Stimulated activated naive CD8-positive, alpha-beta T cell treated with anti-CD3 and anti-CD28 coated beads, Interleukin-15, Interleukin-2, amounts not matched to agents 100 ng/mL and 50 ng/mL, for 24 hours (primary cell): Measurements from ENCODE around the gene NASP.

ENCODE experiments used
- H3K27ac Mint-ChIP-seq: one replicate; pipeline ENCODE4 v1.8.0; 2021; ENCODE audit warnings: mild to moderate bottlenecking, mixed read lengths
- H3K27me3 Mint-ChIP-seq: one replicate; pipeline ENCODE4 v1.8.0; 2021; ENCODE audit warnings: mixed read lengths
- H3K36me3 Mint-ChIP-seq: one replicate; pipeline ENCODE4 v1.8.0; 2021; ENCODE audit warnings: low read depth, mixed read lengths
- H3K4me1 Mint-ChIP-seq: one replicate; pipeline ENCODE4 v1.8.0; 2021; ENCODE audit warnings: low read depth, mixed read lengths
- H3K4me3 Mint-ChIP-seq: one replicate; pipeline ENCODE4 v1.8.0; 2021; ENCODE audit warnings: mild to moderate bottlenecking, mixed read lengths
- H3K9me3 Mint-ChIP-seq: one replicate; pipeline ENCODE4 v1.8.0; 2021; ENCODE audit warnings: mixed read lengths

Gene NASP

GRCh38 chr1:45621895-45622523 lies 38.2 kb downstream of the NASP start:
- peaks cover 3% of the 10 kb centered on the region for H3K4me1 Mint-ChIP-seq
- no peak overlapping the region for H3K27ac Mint-ChIP-seq
- H3K4me3 Mint-ChIP-seq = no peak overlapping the region
- H3K36me3 Mint-ChIP-seq = peaks cover 36% of the 10 kb centered on the region
- H3K27me3 Mint-ChIP-seq = no peaks in the 10 kb centered on the region
- H3K9me3 Mint-ChIP-seq = no peaks in the 10 kb centered on the region

DNA sequence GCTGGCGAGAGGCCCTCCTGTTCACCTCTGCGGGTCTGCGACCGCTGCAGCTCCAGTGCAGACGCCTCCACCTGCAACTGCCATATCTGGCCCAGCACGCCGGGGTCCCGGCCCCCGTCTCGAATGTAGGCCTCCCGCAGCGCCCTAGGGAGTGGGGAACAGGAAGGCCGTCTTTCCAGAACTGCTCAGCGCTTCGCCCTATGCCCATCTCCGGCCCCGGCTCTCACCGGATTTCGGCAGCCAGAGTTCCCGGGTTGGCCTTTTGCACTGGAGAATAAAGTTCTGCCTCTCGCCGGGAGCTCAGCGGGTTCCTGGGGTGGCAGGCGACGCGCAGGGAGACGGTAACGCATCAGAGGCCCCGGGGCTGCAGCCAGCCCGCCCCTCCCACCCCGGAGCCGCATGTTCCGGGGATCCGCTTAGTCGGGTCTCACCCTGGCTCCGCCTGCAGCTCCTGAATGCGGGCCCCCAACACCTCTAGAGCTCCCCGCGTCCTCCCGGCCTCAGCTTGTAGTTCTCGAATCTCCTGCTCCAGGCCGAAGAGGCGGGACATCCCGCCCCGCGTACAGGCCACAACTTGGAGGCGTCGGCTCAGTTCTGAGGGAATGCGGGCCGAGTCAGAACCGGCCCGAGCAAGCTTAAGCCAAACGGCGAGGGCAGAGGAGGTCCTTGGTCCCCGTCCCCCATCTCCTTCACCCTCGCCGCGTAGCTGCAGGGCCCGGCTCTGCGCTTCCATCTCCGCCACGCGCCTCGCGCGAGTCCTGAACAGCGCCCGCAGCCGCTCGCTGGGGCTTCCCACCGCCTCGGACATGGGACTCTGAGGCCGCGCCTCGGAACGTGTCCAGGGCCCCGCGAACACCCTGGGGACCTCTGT lies 38.9 kb downstream of the NASP start:
- Mint-ChIP-seq H3K27me3 (no peaks in the 10 kb centered on the region), H3K4me1 (no peaks in the 10 kb centered on the region), H3K27ac (no peak overlapping the region), H3K4me3 (no peak overlapping the region), H3K36me3 (peaks cover 37% of the 10 kb centered on the region), H3K9me3 (no peaks in the 10 kb centered on the region)

DNA sequence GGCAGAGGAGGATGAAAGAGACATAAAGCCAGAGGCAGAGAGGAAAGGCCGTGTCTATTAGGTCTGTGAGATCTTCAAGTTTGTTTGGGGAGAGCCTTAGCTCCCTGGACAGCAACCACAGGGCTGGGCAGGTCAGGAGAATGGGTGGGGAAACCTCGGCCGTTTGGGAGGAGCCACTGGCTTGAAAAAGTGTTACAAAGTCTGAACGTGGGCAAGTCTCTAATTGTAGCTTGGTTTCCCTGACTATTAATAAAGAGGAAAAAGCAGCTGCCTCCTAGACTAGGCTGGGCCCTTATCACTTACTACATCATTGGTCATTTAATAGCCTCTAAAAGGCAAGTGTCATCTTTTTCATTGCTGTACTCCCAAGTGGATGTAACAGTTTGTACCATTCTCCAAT lies 40.1 kb downstream of the NASP start, which contains the start of gene CCDC17:
Gene CCDC17, minus strand, starts transcription at position 83 of the 400 bp plus-strand sequence. CDS start 145 bp downstream, outside the sequence.
- peak within 1 kb of the TSS; percentile 52 for H3K27ac Mint-ChIP-seq
- no peaks in the 10 kb centered on the region for H3K27me3 Mint-ChIP-seq
- no peaks in the 10 kb centered on the region for H3K4me1 Mint-ChIP-seq
- H3K4me3 Mint-ChIP-seq = no peak within 1 kb of the TSS
- H3K36me3 Mint-ChIP-seq = peaks cover 36% of the 10 kb centered on the region
- H3K9me3 Mint-ChIP-seq = no peaks in the 10 kb centered on the region

- H3K4me3 Mint-ChIP-seq = no peak overlapping the region
- no peak overlapping the region for H3K27ac Mint-ChIP-seq
- H3K9me3 Mint-ChIP-seq = no peaks in the 10 kb centered on the region
- H3K27me3 Mint-ChIP-seq = no peaks in the 10 kb centered on the region
- no peaks in the 10 kb centered on the region for H3K4me1 Mint-ChIP-seq
- peaks cover 59% of the 10 kb centered on the region for H3K36me3 Mint-ChIP-seq
These were observed 45.2 kb downstream of the NASP start for GRCh38 chr1:45629035-45629434.

DNA sequence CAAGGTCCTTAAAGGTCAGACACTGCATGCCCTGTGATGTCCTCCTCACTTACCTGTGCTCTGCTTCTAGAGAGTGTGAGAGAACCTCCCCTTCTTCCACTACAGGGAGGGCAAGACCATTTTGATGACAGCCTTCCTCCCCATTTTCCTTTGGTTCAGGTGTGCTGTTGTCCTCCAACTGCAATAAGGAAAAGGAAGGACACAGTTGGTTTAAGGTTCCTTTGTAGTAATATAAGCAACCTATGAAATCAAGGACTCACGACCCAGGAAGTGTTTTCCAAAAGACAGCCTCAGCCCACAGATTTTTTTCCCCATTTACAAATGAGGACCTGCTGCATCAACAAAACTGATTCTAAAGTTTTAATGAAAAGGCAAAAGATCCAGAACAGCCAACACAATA lies 46.6 kb downstream of the NASP start:
- Mint-ChIP-seq H3K9me3 (no peaks in the 10 kb centered on the region), H3K27ac (peak overlapping the region; percentile 43), H3K4me1 (no peaks in the 10 kb centered on the region), H3K4me3 (no peak overlapping the region), H3K36me3 (peaks cover 53% of the 10 kb centered on the region), H3K27me3 (no peaks in the 10 kb centered on the region)

- Mint-ChIP-seq H3K36me3 (peaks cover 25% of the 10 kb centered on the region), H3K27ac (no peak overlapping the region), H3K27me3 (no peaks in the 10 kb centered on the region), H3K4me1 (no peaks in the 10 kb centered on the region), H3K9me3 (no peaks in the 10 kb centered on the region), H3K4me3 (no peak overlapping the region)
These were observed 51.4 kb downstream of the NASP start for GRCh38 chr1:45635211-45635610.

DNA sequence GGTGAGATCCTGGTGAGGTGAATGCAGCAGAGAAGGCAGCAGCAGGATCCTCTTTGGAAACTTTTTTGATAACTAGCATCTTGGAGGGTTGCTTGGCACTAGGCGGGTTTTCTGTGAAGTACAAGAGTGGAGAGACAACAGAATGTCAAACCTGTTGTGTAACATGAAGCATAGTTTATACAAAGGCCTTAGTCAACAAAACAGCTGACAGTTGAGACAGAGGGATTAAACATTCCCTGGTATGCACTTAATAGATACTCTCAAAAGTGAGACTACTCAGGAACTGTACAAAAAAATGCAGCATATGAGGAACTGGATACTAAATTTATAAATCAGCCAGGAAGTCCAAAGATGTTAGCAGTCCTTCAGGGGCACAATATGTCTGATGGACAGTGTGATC lies 56.5 kb downstream of the NASP start:
- peak overlapping the region; percentile 40 for H3K27ac Mint-ChIP-seq

DNA sequence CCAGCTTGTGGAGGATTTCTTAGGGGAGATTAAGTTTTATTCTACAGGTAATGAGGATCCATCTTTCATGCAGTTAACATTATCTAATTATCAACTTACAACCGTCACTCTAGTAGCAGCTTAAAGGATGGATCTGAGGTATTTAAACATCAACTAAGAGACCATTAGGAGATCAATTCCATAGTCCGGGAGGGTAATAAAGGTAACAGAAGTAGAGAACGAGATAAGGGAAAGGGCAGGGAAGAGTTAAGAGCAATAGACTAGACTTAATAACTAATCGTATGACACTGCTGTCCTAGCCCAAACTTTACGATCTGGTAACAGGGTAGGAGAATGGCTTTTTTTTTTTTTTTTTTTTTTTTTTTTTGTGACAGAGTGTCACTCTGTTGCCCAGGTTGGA lies 59.5 kb downstream of the NASP start:
- no peak overlapping the region for H3K4me3 Mint-ChIP-seq
- no peaks in the 10 kb centered on the region for H3K9me3 Mint-ChIP-seq
- no peaks in the 10 kb centered on the region for H3K27me3 Mint-ChIP-seq
- peaks cover 17% of the 10 kb centered on the region for H3K36me3 Mint-ChIP-seq
- no peak overlapping the region for H3K27ac Mint-ChIP-seq
- H3K4me1 Mint-ChIP-seq = peaks cover 7% of the 10 kb centered on the region

More for the DNA sequence above, 56.5 kb downstream of the NASP start:
- no peak overlapping the region for H3K4me3 Mint-ChIP-seq
- peaks cover 14% of the 10 kb centered on the region for H3K36me3 Mint-ChIP-seq
- no peaks in the 10 kb centered on the region for H3K27me3 Mint-ChIP-seq
- H3K4me1 Mint-ChIP-seq = peaks cover 2% of the 10 kb centered on the region
- no peaks in the 10 kb centered on the region for H3K9me3 Mint-ChIP-seq

- no peak overlapping the region for H3K27ac Mint-ChIP-seq
These were observed 60.1 kb downstream of the NASP start for GRCh38 chr1:45643978-45644377.

DNA sequence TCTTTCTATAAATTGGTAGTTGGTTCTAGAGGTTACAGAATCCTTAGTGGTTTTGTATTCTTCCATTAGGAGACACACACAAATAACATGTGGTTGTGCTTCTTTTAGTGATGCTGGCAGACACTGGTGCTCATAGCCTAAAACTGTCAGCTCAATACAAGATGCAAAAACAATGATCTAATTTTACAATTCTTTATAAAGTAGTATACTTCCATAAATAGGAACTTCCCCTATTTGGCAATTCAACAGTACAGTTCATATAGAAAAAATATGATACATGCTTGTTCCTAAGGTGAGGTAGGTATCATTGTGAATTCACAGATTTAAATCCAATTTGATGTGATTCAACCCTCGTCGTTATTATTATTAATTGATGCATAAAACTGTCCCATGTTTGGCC lies 60.8 kb downstream of the NASP start:
- Mint-ChIP-seq H3K36me3 (peaks cover 27% of the 10 kb centered on the region), H3K27me3 (no peaks in the 10 kb centered on the region), H3K27ac (no peak overlapping the region), H3K9me3 (no peaks in the 10 kb centered on the region), H3K4me1 (peaks cover 7% of the 10 kb centered on the region), H3K4me3 (no peak overlapping the region)

More at GRCh38 chr1:45643978-45644377, 60.1 kb downstream of the NASP start:
- H3K4me3 Mint-ChIP-seq = no peak overlapping the region
- no peaks in the 10 kb centered on the region for H3K9me3 Mint-ChIP-seq
- peaks cover 7% of the 10 kb centered on the region for H3K4me1 Mint-ChIP-seq
- H3K27me3 Mint-ChIP-seq = no peaks in the 10 kb centered on the region
- H3K36me3 Mint-ChIP-seq = peaks cover 20% of the 10 kb centered on the region

DNA sequence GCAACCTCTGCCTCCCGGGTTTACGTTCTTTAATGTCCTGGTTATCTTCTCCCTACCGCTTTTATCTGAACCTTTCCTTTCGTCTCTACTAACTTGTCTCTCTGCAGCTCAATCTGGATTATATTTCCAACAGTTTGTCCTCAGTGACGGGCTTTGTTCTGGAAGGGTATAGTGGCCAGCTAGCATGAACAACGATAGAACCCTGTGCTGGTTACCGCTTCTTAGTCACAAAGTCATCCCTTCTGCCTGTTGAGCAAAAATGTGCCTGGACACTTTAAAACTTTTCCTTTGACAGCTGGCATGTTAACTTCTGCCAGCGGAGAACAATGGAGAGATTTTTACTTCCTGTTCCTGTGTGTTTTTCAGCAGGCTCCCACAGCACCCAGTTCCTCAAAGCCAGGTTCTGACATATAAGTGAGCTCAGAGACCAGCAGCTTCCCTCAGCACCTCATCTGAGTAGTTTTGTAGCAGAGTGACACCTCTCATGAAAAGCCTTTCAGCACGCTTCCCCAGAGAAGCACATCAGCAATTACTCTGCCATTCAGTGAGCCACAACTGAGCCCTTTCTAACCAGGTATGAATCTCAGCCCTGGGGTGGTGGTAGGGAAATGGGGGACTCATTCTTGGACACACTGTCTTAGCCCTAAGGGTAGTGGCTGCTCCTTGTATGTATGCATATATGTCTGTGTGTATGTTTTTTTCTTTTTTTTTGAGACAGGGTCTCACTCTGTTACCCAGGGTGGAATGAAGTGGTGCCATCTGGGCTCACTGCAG lies 63.6 kb downstream of the NASP start:
- no peak overlapping the region for H3K27ac Mint-ChIP-seq
- peaks cover 44% of the 10 kb centered on the region for H3K36me3 Mint-ChIP-seq
- peaks cover 7% of the 10 kb centered on the region for H3K4me1 Mint-ChIP-seq
- H3K4me3 Mint-ChIP-seq = no peak overlapping the region
- no peaks in the 10 kb centered on the region for H3K27me3 Mint-ChIP-seq
- H3K9me3 Mint-ChIP-seq = no peaks in the 10 kb centered on the region

DNA sequence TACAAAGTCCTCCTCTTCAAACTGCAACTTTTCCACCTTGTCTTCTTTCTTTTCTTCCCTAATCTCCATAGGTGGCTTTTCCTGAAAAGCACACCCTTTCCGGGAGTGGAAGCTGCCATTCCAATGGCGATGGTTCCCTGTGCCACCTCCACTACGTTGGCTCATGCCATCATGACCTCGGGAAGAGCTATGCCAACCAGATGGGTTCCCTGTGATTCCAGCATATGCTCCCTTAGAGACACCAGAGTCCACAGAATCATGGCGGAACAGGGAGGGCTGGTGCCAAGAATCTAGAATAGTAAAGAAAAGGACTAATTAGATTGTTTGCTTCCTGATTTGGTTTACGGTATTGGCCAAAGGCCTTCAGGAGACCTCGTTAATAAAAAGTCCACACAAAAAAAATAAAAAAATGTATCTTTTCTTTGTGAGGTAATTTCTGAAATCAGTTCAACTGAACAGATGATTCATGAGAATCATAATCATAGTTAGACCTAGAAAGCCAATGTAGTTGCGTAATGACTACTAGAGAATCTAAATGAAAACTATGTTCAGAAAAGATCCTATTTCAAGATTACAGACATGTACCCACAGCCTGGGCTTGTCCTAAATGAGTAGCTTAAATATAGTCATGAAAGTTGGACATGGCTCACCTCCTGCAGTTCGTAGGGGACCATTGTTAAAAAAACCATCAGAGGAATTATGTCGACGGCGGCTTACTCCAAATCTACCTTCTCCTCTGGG lies 70.9 kb downstream of the NASP start:
- Mint-ChIP-seq H3K27ac (no peak overlapping the region), H3K9me3 (no peaks in the 10 kb centered on the region), H3K27me3 (no peaks in the 10 kb centered on the region), H3K4me3 (no peak overlapping the region), H3K4me1 (peaks cover 6% of the 10 kb centered on the region), H3K36me3 (peaks cover 87% of the 10 kb centered on the region)

- peaks cover 83% of the 10 kb centered on the region for H3K36me3 Mint-ChIP-seq
- peaks cover 6% of the 10 kb centered on the region for H3K4me1 Mint-ChIP-seq
- H3K27ac Mint-ChIP-seq = no peak overlapping the region
- no peaks in the 10 kb centered on the region for H3K27me3 Mint-ChIP-seq
- no peaks in the 10 kb centered on the region for H3K9me3 Mint-ChIP-seq
- H3K4me3 Mint-ChIP-seq = no peak overlapping the region
These were observed 72.9 kb downstream of the NASP start for GRCh38 chr1:45656573-45657226.

GRCh38 chr1:45658171-45658570 lies 74.3 kb downstream of the NASP start:
- H3K9me3 Mint-ChIP-seq = no peaks in the 10 kb centered on the region
- peaks cover 70% of the 10 kb centered on the region for H3K36me3 Mint-ChIP-seq
- no peaks in the 10 kb centered on the region for H3K27me3 Mint-ChIP-seq
- no peak overlapping the region for H3K27ac Mint-ChIP-seq
- peaks cover 8% of the 10 kb centered on the region for H3K4me1 Mint-ChIP-seq
- no peak overlapping the region for H3K4me3 Mint-ChIP-seq
